ENCODE results near the gene EMC9. TPM values are rescaled to one million over a fixed set of nuclear protein-coding genes. Genes with fewer than 3 reads are reported as not detected.

Gene EMC9
- total and polyA plus RNA-seq, 10 of the 15 experiments (the other 5 are each of a cell fraction or from before 2014, with no cell fraction given): 15.3 to 60.5 (median 30.3) TPM

DNA sequence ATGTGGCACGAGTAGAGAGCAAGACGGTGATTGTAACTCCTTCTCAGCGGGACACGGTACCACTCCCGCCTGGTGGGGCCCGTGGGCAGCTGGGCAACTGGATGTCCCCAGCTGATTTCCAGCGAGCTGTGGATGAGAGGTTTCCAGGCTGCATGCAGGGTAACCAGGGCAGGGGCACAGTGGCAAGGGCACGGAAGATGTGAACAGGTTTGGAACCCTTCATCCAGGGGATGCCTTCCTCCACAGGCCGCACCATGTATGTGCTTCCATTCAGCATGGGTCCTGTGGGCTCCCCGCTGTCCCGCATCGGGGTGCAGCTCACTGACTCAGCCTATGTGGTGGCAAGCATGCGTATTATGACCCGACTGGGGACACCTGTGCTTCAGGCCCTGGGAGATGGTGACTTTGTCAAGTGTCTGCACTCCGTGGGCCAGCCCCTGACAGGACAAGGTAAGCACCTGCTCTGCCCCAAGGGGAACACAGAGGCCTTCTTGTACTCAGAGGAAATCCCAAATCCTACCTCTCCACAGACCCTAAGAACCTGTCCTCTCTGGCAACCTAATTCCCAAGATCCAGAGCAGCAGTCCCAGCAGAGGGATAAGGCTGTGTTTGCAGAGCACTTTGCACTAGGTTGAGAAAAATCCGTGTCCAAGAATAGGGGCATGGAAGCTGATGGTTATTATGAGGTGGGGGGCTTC is 43.0 kb downstream of the EMC9 start:
- ChIA-PET POLR2A (interaction anchor here (4.9 to 6.8 kb wide), 2 partner anchors 11 to 49 kb away, joined by 38 to 90 read pairs; partner anchors contain the start of genes PSME2 and RNF31), RAD21 (ENCODE audit: unreplicated experiment) (interaction anchor here (9.1 kb wide), 1 partner anchor 9 kb away, joined by 153 read pairs; no protein-coding TSS in a partner anchor), CTCF (interaction anchor here (0.9 to 11.2 kb wide), 3 partner anchors 7 to 41 kb away, joined by 3 to 294 read pairs (median 4); partner anchors contain the start of genes DCAF11 and NRL), SMC1A (ENCODE audit: uncharacterized antibody, unreplicated experiment) (interaction anchor here (1.8 to 9.2 kb wide), 2 partner anchors 8 to 40 kb away, joined by 4 to 195 read pairs; no protein-coding TSS in a partner anchor)
- Histone ChIP-seq H4K20me1 (ENCODE audit: control insufficient read depth, insufficient read depth) (no peaks in the 10 kb centered on the region), H3K4me3 (no peak overlapping the region), H3K36me3 (ENCODE audit: control insufficient read depth in 2 of 2, insufficient read depth in 2 of 2, low read length in 1 of 2) (peaks cover 7 to 14% of the 10 kb centered on the region in 2 experiments; a peak in 3 of 4 replicates), H3K4me2 (ENCODE audit: control insufficient read depth, insufficient read depth) (no peak overlapping the region), H3K27me3 (replicated peaks in 1 of 2; ENCODE audit: control insufficient read depth in 2 of 2, insufficient read depth in 2 of 2, low read length in 1 of 2) (no peaks in the 10 kb centered on the region), H2AFZ (ENCODE audit: control insufficient read depth, low read depth, low read length) (no peak overlapping the region), H3K9me3 (replicated peaks; ENCODE audit: control insufficient read depth, insufficient read depth, low read length) (no peaks in the 10 kb centered on the region), H3K9ac (ENCODE audit: control insufficient read depth, insufficient read depth, low read length) (no peak overlapping the region), H3K4me1 (ENCODE audit: control insufficient read depth, insufficient read depth, low read length) (0 out of 2 replicates have a peak, but pooled peaks cover 3% of the 10 kb centered on the region), H3K79me2 (ENCODE audit: control insufficient read depth, insufficient read depth, low read length) (peaks cover 24% of the 10 kb centered on the region), H3K27ac (ENCODE audit: control insufficient read depth, insufficient read depth) (no peak overlapping the region)
- DNase-seq (ENCODE audit: low read depth, low spot score): no peak
- intact Hi-C loops (cut with micrococcal nuclease; ENCODE audit: unreplicated experiment) (no loop called here), in situ Hi-C loops (cut with MboI) (no loop called here)
- FAIRE-seq: no peak
- TF ChIP-seq SRF (IDR thresholded peaks at IDR 0.05; ENCODE audit: low read depth in 2 of 2, low read length in 2 of 2) (no peak), SPI1 (IDR thresholded peaks at IDR 0.05; ENCODE audit: borderline replicate concordance, insufficient read depth, low read depth, low read length) (no peak), ZZZ3 (IDR thresholded peaks at IDR 0.05; ENCODE audit: control insufficient read depth, insufficient read length, low read depth) (no peak), SUPT20H (IDR thresholded peaks at IDR 0.05; ENCODE audit: borderline replicate concordance, control insufficient read depth, low read depth, low read length) (no peak), RCOR1 (conservative IDR thresholded peaks at IDR 0.05; ENCODE audit: low read depth, low read length) (no peak), PML (IDR thresholded peaks at IDR 0.05; ENCODE audit: low read length) (no peak), POLR2AphosphoS2 (IDR thresholded peaks at IDR 0.05; ENCODE audit: low read depth, low read length) (no peak), NR2C1 (IDR thresholded peaks at IDR 0.05) (no peak), FOXM1 (IDR thresholded peaks at IDR 0.05; ENCODE audit: low read depth, low read length) (no peak)
- TF ChIP-seq, protein P1, sequence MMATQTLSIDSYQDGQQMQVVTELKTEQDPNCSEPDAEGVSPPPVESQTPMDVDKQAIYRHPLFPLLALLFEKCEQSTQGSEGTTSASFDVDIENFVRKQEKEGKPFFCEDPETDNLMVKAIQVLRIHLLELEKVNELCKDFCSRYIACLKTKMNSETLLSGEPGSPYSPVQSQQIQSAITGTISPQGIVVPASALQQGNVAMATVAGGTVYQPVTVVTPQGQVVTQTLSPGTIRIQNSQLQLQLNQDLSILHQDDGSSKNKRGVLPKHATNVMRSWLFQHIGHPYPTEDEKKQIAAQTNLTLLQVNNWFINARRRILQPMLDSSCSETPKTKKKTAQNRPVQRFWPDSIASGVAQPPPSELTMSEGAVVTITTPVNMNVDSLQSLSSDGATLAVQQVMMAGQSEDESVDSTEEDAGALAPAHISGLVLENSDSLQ (IDR thresholded peaks at IDR 0.05): no peak
- TF ChIP-seq, protein P2, sequence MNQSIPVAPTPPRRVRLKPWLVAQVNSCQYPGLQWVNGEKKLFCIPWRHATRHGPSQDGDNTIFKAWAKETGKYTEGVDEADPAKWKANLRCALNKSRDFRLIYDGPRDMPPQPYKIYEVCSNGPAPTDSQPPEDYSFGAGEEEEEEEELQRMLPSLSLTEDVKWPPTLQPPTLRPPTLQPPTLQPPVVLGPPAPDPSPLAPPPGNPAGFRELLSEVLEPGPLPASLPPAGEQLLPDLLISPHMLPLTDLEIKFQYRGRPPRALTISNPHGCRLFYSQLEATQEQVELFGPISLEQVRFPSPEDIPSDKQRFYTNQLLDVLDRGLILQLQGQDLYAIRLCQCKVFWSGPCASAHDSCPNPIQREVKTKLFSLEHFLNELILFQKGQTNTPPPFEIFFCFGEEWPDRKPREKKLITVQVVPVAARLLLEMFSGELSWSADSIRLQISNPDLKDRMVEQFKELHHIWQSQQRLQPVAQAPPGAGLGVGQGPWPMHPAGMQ (IDR thresholded peaks at IDR 0.05; ENCODE audit: borderline replicate concordance): no peak
- TF ChIP-seq, protein P3, sequence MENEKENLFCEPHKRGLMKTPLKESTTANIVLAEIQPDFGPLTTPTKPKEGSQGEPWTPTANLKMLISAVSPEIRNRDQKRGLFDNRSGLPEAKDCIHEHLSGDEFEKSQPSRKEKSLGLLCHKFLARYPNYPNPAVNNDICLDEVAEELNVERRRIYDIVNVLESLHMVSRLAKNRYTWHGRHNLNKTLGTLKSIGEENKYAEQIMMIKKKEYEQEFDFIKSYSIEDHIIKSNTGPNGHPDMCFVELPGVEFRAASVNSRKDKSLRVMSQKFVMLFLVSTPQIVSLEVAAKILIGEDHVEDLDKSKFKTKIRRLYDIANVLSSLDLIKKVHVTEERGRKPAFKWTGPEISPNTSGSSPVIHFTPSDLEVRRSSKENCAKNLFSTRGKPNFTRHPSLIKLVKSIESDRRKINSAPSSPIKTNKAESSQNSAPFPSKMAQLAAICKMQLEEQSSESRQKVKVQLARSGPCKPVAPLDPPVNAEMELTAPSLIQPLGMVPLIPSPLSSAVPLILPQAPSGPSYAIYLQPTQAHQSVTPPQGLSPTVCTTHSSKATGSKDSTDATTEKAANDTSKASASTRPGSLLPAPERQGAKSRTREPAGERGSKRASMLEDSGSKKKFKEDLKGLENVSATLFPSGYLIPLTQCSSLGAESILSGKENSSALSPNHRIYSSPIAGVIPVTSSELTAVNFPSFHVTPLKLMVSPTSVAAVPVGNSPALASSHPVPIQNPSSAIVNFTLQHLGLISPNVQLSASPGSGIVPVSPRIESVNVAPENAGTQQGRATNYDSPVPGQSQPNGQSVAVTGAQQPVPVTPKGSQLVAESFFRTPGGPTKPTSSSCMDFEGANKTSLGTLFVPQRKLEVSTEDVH (IDR thresholded peaks at IDR 0.05; ENCODE audit: low read depth, partially characterized antibody): no peak
- TF ChIP-seq, protein P4, sequence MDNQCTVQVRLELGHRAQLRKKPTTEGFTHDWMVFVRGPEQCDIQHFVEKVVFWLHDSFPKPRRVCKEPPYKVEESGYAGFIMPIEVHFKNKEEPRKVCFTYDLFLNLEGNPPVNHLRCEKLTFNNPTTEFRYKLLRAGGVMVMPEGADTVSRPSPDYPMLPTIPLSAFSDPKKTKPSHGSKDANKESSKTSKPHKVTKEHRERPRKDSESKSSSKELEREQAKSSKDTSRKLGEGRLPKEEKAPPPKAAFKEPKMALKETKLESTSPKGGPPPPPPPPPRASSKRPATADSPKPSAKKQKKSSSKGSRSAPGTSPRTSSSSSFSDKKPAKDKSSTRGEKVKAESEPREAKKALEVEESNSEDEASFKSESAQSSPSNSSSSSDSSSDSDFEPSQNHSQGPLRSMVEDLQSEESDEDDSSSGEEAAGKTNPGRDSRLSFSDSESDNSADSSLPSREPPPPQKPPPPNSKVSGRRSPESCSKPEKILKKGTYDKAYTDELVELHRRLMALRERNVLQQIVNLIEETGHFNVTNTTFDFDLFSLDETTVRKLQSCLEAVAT (IDR thresholded peaks at IDR 0.05): no peak
- whole genome bisulfite sequencing (ENCODE audit: insufficient coverage, insufficient replicate concordance, low lambda C conversion rate, missing lambda C conversion rate): 89% methylated on average over 16 of the region's 16 CpGs
- no TSS peak for BruUV-seq (replicated peaks)
- no peak for ATAC-seq
